ENCODE measurements around the gene PJA1.

PJA1 gene

DNA sequence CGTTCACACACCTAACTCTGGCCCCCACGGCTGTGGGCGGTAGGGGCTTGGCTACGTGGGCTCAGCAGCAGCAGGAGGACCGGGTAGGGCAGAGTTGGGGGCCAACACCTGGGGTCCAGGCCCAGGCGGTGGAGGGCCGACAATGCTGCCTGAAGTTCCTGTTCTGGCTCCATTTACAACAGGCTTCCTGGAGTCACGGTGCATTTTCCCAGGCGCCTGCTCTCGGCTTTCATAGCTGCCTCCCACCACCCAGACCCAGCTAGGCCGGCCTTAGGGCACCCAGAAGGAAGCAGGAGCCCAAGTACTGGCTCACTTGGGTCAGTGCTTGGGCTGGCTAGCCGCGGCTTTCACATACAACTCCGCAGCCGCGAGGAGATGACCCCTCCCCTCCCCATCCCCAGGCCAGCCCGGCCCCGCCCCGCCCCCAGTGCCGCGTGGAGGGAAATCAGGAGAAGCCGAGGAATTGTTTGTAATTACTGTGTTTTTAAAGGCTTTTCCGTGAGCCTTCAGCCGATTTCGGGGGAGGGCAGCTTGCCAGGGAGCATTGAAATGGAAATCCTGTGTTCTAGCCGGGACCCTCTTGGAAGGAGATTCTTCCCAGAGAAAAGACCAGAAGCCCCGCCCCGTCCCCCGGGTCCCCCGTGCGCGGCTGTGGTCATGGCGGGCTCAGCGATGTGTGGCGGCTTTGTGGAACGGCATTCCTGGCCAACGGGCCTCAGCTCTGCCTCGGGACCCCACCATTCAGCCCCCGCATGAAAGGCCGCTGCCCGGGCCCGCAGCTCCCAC lies 28.5 kb downstream of the PJA1 start:
- ChIA-PET CTCF (no interaction called here), POLR2A (ENCODE audit: low non-redundant PET) (no interaction called here)
- TF ChIP-seq, protein P1, sequence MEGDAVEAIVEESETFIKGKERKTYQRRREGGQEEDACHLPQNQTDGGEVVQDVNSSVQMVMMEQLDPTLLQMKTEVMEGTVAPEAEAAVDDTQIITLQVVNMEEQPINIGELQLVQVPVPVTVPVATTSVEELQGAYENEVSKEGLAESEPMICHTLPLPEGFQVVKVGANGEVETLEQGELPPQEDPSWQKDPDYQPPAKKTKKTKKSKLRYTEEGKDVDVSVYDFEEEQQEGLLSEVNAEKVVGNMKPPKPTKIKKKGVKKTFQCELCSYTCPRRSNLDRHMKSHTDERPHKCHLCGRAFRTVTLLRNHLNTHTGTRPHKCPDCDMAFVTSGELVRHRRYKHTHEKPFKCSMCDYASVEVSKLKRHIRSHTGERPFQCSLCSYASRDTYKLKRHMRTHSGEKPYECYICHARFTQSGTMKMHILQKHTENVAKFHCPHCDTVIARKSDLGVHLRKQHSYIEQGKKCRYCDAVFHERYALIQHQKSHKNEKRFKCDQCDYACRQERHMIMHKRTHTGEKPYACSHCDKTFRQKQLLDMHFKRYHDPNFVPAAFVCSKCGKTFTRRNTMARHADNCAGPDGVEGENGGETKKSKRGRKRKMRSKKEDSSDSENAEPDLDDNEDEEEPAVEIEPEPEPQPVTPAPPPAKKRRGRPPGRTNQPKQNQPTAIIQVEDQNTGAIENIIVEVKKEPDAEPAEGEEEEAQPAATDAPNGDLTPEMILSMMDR (conservative IDR thresholded peaks at IDR 0.05; ENCODE audit: low read depth), result no peak
- DNase-seq (ENCODE audit: low spot score), result no peak
- H3K27ac ChIP-seq, result no peak overlapping the region

DNA sequence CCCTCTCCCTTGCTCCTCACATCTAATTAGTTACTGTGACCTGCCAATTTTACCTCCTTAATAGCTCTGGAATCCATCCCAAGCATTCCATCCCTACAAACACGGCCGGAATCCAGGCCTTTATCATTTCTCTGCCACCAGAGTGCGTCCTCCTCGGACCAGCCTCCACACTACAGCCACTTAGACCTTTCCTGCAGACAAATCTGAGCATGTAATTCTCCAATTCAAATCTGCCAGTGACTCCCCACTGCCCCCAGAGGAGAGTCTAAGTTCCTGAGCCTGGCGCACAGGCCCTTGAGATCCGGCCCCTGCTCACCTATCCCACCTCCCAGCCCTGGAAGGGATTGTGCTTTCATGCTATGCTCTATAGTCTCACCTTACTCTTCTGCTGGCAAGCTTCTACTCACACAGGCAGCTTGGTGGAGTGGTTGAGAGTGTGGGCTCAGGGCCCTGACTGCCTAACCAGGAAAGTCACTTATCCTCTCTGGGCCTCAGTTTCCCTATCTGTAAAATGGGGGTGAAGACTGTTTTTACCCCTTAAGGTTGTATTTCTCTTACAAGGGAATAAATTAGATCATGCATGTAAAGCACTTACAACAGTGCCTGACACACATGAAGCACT lies 31.2 kb downstream of the PJA1 start:
- TF ChIP-seq, protein P1 (conservative IDR thresholded peaks at IDR 0.05; ENCODE audit: low read depth), result peak; percentile 44
- H3K27ac ChIP-seq, result no peak overlapping the region
- peak; percentile 46 for DNase-seq (ENCODE audit: low spot score)
- ChIA-PET POLR2A (ENCODE audit: low non-redundant PET) (no interaction called here), CTCF (interaction anchor here (1.6 kb wide), 1 partner anchor 306 kb away, joined by 3 read pairs; no protein-coding TSS in a partner anchor)

DNA sequence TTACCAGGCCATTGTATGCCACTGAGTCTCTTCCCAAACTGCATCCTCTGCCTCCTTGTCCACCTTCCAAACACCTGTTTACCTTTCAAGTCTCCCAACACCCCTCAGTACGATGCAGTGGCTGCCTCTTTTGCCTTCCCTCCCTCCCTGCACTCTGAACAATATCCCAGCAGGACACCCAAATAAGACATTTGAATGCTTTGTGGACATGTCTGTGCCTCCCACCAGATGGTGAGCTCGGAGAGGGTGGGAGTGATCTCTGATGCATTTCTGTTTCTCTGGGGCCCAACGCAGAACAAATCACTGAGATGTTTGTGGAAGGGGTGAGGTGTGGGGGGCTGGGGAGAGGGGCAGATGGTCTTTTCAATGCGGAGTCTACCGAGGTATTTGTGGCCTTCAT lies 33.4 kb downstream of the PJA1 start:
- H3K27ac ChIP-seq, result no peak overlapping the region
- no peak for DNase-seq (ENCODE audit: low spot score)
- ChIA-PET CTCF (no interaction called here), POLR2A (ENCODE audit: low non-redundant PET) (no interaction called here)
- TF ChIP-seq, protein P1 (conservative IDR thresholded peaks at IDR 0.05; ENCODE audit: low read depth), result no peak

DNA sequence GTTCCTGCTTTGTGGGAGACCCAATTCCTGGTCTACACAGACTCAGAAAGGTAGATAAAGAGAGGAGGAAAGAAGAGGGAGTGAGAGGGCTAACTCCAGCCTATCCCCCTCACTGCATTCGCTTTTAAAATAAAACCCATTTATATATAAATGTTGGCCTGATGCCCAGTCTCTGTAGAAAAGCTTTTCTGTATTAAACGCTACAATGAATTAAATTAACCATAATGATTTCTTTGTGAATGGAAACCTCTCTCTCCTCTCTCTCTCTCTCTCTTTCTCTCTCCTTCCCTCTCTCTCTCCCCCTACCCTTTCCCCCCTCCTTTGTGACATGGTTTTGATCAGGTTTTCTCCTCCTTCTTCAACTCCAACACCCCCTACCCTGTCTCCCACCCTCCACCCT lies 34.8 kb downstream of the PJA1 start:
- H3K27ac ChIP-seq, result no peak overlapping the region
- ChIA-PET POLR2A (ENCODE audit: low non-redundant PET) (no interaction called here), CTCF (no interaction called here)
- DNase-seq (ENCODE audit: low spot score), result no peak
- TF ChIP-seq, protein P1 (conservative IDR thresholded peaks at IDR 0.05; ENCODE audit: low read depth), result no peak

DNA sequence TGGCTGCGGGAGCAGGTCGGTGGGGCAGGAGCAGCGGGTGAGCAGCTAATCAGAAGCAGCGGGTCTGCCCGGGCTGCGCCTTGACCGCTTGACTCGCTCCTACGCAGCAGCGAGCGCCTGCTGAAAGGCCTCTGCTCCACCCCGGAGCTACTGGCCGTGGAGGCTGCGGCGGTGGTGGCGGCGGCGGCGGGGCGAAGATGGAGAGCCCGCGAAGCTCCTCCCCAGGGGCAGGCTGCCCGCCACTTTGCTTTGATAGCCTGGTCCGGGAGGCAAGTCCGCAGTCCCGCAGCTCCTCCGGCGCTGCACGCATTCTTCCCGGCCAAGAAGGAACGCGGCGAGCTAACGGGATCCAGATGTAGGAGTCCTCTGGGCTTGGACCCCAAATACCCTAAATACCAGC lies 36.7 kb downstream of the PJA1 start:
- ChIA-PET CTCF (no interaction called here), POLR2A (ENCODE audit: low non-redundant PET) (no interaction called here)
- TF ChIP-seq, protein P1 (conservative IDR thresholded peaks at IDR 0.05; ENCODE audit: low read depth), result no peak
- DNase-seq (ENCODE audit: low spot score), result no peak
- peak overlapping the region; percentile 44; the same call in 1 of the 2 replicates for H3K27ac ChIP-seq

DNA sequence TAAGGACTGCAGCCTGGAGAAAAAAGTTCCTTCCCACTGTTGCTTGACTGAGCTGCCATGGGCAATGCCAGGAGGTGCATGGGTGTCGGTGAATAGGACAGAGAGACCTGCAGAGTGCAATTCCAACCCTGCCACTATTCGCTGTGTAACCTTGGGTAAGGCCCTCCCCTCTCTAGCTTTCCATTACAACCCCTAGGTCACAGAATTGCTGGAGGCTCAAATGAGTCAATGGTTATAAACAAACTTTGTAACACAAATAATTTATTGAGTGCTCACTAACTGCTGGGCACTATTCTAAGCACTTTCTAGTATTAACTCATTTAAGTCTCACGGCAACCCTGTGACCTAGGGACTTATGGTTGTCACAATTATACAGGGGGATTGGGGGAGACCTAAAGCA lies 37.8 kb downstream of the PJA1 start:
- POLR2A ChIA-PET (ENCODE audit: low non-redundant PET), result no interaction called here
- no peak overlapping the region for H3K27ac ChIP-seq
- DNase-seq (ENCODE audit: low spot score), result no peak
- CTCF ChIA-PET, result interaction anchor here (0.6 kb wide), 1 partner anchor 233 kb away, joined by 5 read pairs; no protein-coding TSS in a partner anchor
- TF ChIP-seq, protein P1 (conservative IDR thresholded peaks at IDR 0.05; ENCODE audit: low read depth), result no peak
